ENCODE measurements around the gene ZSWIM4. TPM values are rescaled to one million over a fixed set of nuclear protein-coding genes. Genes with fewer than 3 reads are reported as not detected.

The ZSWIM4 gene
- polyA plus RNA-seq, 1 donor from 2014 or later = 4.7 TPM

GRCh38 chr19:13817018-13817614 is 21.9 kb downstream of the ZSWIM4 start:
- H3K9me3 ChIP-seq (ENCODE audit: low read length) = no peaks in the 10 kb centered on the region
- H4K20me1 ChIP-seq (ENCODE audit: insufficient read depth) = no peaks in the 10 kb centered on the region
- no peak overlapping the region for H3K27ac ChIP-seq (ENCODE audit: low read length)
- H2AFZ ChIP-seq (ENCODE audit: low read depth, low read length) = no peak overlapping the region
- no peaks in the 10 kb centered on the region for H3K36me3 ChIP-seq (ENCODE audit: insufficient read depth, low read length)
- no peak overlapping the region for H3K4me3 ChIP-seq (ENCODE audit: low read length)
- TF ChIP-seq TAF1 (IDR thresholded peaks at IDR 0.05; ENCODE audit: low read depth) (no peak), EZH2 (IDR thresholded peaks at IDR 0.05; ENCODE audit: borderline replicate concordance, insufficient read depth, low read length, poor library complexity, severe bottlenecking) (no peak), SMC3 (conservative IDR thresholded peaks at IDR 0.05; ENCODE audit: poor library complexity) (no peak), RAD21 (conservative IDR thresholded peaks at IDR 0.05) (no peak), CTCF (IDR thresholded peaks at IDR 0.05; ENCODE audit: poor library complexity, severe bottlenecking) (no peak), REST (IDR thresholded peaks at IDR 0.05; ENCODE audit: borderline replicate concordance) (no peak), POLR2AphosphoS5 (IDR thresholded peaks at IDR 0.05) (no peak), EP300 (conservative IDR thresholded peaks at IDR 0.05; ENCODE audit: poor library complexity, severe bottlenecking) (no peak), MXI1 (conservative IDR thresholded peaks at IDR 0.05; ENCODE audit: poor library complexity, severe bottlenecking) (no peak)
- no peaks in the 10 kb centered on the region for H3K27me3 ChIP-seq (ENCODE audit: insufficient read depth, low read depth, low read length)
- no peak overlapping the region for H3K9ac ChIP-seq (ENCODE audit: low read length)
- H3K79me2 ChIP-seq (replicated peaks; ENCODE audit: insufficient read depth, low read length) = no peaks in the 10 kb centered on the region
- H3K9me2 ChIP-seq (ENCODE audit: insufficient read depth, low read length) = no peaks in the 10 kb centered on the region
- H3K4me2 ChIP-seq (ENCODE audit: low read length) = no peak overlapping the region
- H3F3A ChIP-seq (ENCODE audit: insufficient read depth, low read length, poor library complexity, severe bottlenecking) = no peaks in the 10 kb centered on the region

- H3K36me3 ChIP-seq (ENCODE audit: insufficient read depth, low read length) = no peaks in the 10 kb centered on the region
- H3K4me3 ChIP-seq (ENCODE audit: low read length) = no peak overlapping the region
- no peaks in the 10 kb centered on the region for H3K9me3 ChIP-seq (ENCODE audit: low read length)
These were observed 22.6 kb downstream of the ZSWIM4 start for GRCh38 chr19:13817615-13818371.

More at GRCh38 chr19:13817615-13818371, 22.6 kb downstream of the ZSWIM4 start:
- Histone ChIP-seq H4K20me1 (ENCODE audit: insufficient read depth) (no peaks in the 10 kb centered on the region), H3K27ac (ENCODE audit: low read length) (no peak overlapping the region), H3K27me3 (ENCODE audit: insufficient read depth, low read depth, low read length) (no peaks in the 10 kb centered on the region), H3K79me2 (replicated peaks; ENCODE audit: insufficient read depth, low read length) (no peaks in the 10 kb centered on the region), H3K9ac (ENCODE audit: low read length) (no peak overlapping the region), H2AFZ (ENCODE audit: low read depth, low read length) (no peak overlapping the region), H3F3A (ENCODE audit: insufficient read depth, low read length, poor library complexity, severe bottlenecking) (no peaks in the 10 kb centered on the region), H3K4me2 (ENCODE audit: low read length) (no peak overlapping the region), H3K9me2 (ENCODE audit: insufficient read depth, low read length) (no peaks in the 10 kb centered on the region)
- TF ChIP-seq POLR2AphosphoS5 (IDR thresholded peaks at IDR 0.05) (no peak), CTCF (IDR thresholded peaks at IDR 0.05; ENCODE audit: poor library complexity, severe bottlenecking) (no peak), TAF1 (IDR thresholded peaks at IDR 0.05; ENCODE audit: low read depth) (no peak), REST (IDR thresholded peaks at IDR 0.05; ENCODE audit: borderline replicate concordance) (no peak), EZH2 (IDR thresholded peaks at IDR 0.05; ENCODE audit: borderline replicate concordance, insufficient read depth, low read length, poor library complexity, severe bottlenecking) (no peak), EP300 (conservative IDR thresholded peaks at IDR 0.05; ENCODE audit: poor library complexity, severe bottlenecking) (no peak), RAD21 (conservative IDR thresholded peaks at IDR 0.05) (no peak), MXI1 (conservative IDR thresholded peaks at IDR 0.05; ENCODE audit: poor library complexity, severe bottlenecking) (no peak), SMC3 (conservative IDR thresholded peaks at IDR 0.05; ENCODE audit: poor library complexity) (no peak)

All from neural cell (in vitro differentiated cells).